H9 (cell line): ENCODE measurements around the gene SEMA4D. TPM values are rescaled to one million over a fixed set of nuclear protein-coding genes. Genes with fewer than 3 reads are reported as not detected.

ENCODE experiments used
- DNase-seq: peaks from one replicate; pipeline ENCODE4 v3.0.0-alpha.2; 2017
- H2AFZ ChIP-seq: one replicate; pipeline ENCODE4 v1.6.1; 2013; ENCODE audit warnings: mild to moderate bottlenecking, low read length, control low read depth, moderate library complexity
- H2AK5ac ChIP-seq: 2 replicates; pipeline ENCODE4 v1.6.1; 2013; ENCODE audit warnings: low read length, control low read depth, mixed read lengths; ENCODE audit not compliant: insufficient read length
- H2BK120ac ChIP-seq: one replicate; pipeline ENCODE4 v1.6.1; 2013; ENCODE audit warnings: low read depth, mild to moderate bottlenecking, low read length, control low read depth, inconsistent platforms; ENCODE audit not compliant: poor library complexity, severe bottlenecking
- H2BK12ac ChIP-seq: 2 replicates; pipeline ENCODE4 v1.6.1; 2013; ENCODE audit warnings: low read length, control low read depth, mixed read lengths, low read depth; ENCODE audit not compliant: insufficient read length
- H2BK15ac ChIP-seq: 2 replicates; pipeline ENCODE4 v1.6.1; 2013; ENCODE audit warnings: low read depth, low read length, control low read depth
- H2BK20ac ChIP-seq: one replicate; pipeline ENCODE4 v1.6.1; 2013; ENCODE audit warnings: low read depth, mild to moderate bottlenecking, low read length, control low read depth, inconsistent platforms; ENCODE audit not compliant: poor library complexity, severe bottlenecking
- H2BK5ac ChIP-seq: 2 replicates; pipeline ENCODE4 v1.6.1; 2013; ENCODE audit warnings: low read length, control low read depth, mixed read lengths; ENCODE audit not compliant: insufficient read length
- H3K14ac ChIP-seq: 2 replicates; pipeline ENCODE4 v1.6.1; 2013; ENCODE audit warnings: low read length, control low read depth; ENCODE audit not compliant: insufficient read depth
- H3K18ac ChIP-seq: 2 replicates; pipeline ENCODE4 v1.6.1; 2013; ENCODE audit warnings: low read depth, mild to moderate bottlenecking, mixed read lengths, low read length, control low read depth; ENCODE audit not compliant: insufficient read length
- H3K23ac ChIP-seq: 2 replicates; pipeline ENCODE4 v1.6.1; 2013; ENCODE audit warnings: low read length, control low read depth, mixed read lengths, low read depth; ENCODE audit not compliant: insufficient read length
- H3K23me2 ChIP-seq: 2 replicates; pipeline ENCODE4 v1.6.1; 2013; ENCODE audit warnings: low read depth, mild to moderate bottlenecking, mixed read lengths, low read length, control low read depth; ENCODE audit not compliant: insufficient read length, poor library complexity, severe bottlenecking
- H3K27ac ChIP-seq: 2 replicates; pipeline ENCODE4 v1.5.1; 2013; ENCODE audit warnings: low read length, control low read depth, mixed read lengths, low read depth; ENCODE audit not compliant: insufficient read length
- H3K27me3 ChIP-seq: 2 replicates; pipeline ENCODE4 v1.6.1; 2013; ENCODE audit warnings: low read length, control low read depth, inconsistent platforms; ENCODE audit not compliant: insufficient read depth
- H3K4ac ChIP-seq: 2 replicates; pipeline ENCODE4 v1.6.1; 2013; ENCODE audit warnings: low read depth, mild to moderate bottlenecking, control low read depth, inconsistent platforms, low read length, moderate library complexity
- H3K4me1 ChIP-seq: 2 replicates; pipeline ENCODE4 v1.6.1; 2013; ENCODE audit warnings: low read length, control low read depth, inconsistent platforms; ENCODE audit not compliant: insufficient read depth
- H3K4me2 ChIP-seq: 2 replicates; pipeline ENCODE4 v1.6.1; 2013; ENCODE audit warnings: low read length, control low read depth, mixed read lengths; ENCODE audit not compliant: insufficient read length, insufficient read depth
- H3K56ac ChIP-seq: 2 replicates; pipeline ENCODE4 v1.6.1; 2013; ENCODE audit warnings: low read depth, mild to moderate bottlenecking, mixed read lengths, low read length, control low read depth; ENCODE audit not compliant: insufficient read length
- H3K79me1 ChIP-seq: 2 replicates; pipeline ENCODE4 v1.6.1; 2013; ENCODE audit warnings: low read depth, mild to moderate bottlenecking, moderate library complexity, low read length, control low read depth, inconsistent platforms; ENCODE audit not compliant: insufficient read depth, poor library complexity, severe bottlenecking
- H3K79me2 ChIP-seq: 2 replicates; pipeline ENCODE4 v1.6.1; 2013; ENCODE audit warnings: low read length, control low read depth, inconsistent platforms; ENCODE audit not compliant: insufficient read depth
- H3K9ac ChIP-seq: 2 replicates; pipeline ENCODE4 v1.6.1; 2013; ENCODE audit warnings: low read length, control low read depth, mixed read lengths; ENCODE audit not compliant: insufficient read length; ENCODE audit errors: extremely low read depth
- H3K9me3 ChIP-seq: one replicate; pipeline ENCODE4 v1.6.1; 2013; ENCODE audit warnings: low read depth, low read length, inconsistent platforms; ENCODE audit not compliant: control insufficient read depth
- H3T11ph ChIP-seq: one replicate; pipeline ENCODE4 v1.6.1; 2013; ENCODE audit warnings: mild to moderate bottlenecking, low read length, control low read depth, inconsistent platforms
- H4K20me1 ChIP-seq: one replicate; pipeline ENCODE4 v1.6.1; 2013; ENCODE audit not compliant: control insufficient read depth, insufficient read length, insufficient read depth
- H4K5ac ChIP-seq: 2 replicates; pipeline ENCODE4 v1.6.1; 2013; ENCODE audit warnings: low read depth, mild to moderate bottlenecking, mixed read lengths, low read length, control low read depth; ENCODE audit not compliant: insufficient read length
- H4K8ac ChIP-seq: replicated peaks from 2 replicates; pipeline ENCODE4 v1.6.1; 2013; ENCODE audit warnings: low read length, control low read depth, mixed read lengths, low read depth; ENCODE audit not compliant: insufficient read length
- H4K91ac ChIP-seq: 2 replicates; pipeline ENCODE4 v1.6.1; 2013; ENCODE audit warnings: low read depth, mild to moderate bottlenecking, moderate library complexity, mixed read lengths, low read length, control low read depth; ENCODE audit not compliant: insufficient read length
- H3K27ac Mint-ChIP-seq, 3 experiments: 2 replicates in 2 of 3; 3 replicates in 1 of 3; pipeline ENCODE4 v1.8.0; 2020 to 2021; ENCODE audit warnings: mixed read lengths in 3 of 3, mild to moderate bottlenecking in 1 of 3, moderate library complexity in 1 of 3
- H3K27me3 Mint-ChIP-seq: 2 replicates; pipeline ENCODE4 v1.8.0; 2021; ENCODE audit warnings: low read depth, mild to moderate bottlenecking, moderate library complexity, mixed read lengths
- H3K36me3 Mint-ChIP-seq, 3 experiments: 2 replicates in 2 of 3; 3 replicates in 1 of 3; pipeline ENCODE4 v1.8.0; 2020 to 2021; ENCODE audit warnings: low read depth in 3 of 3, mixed read lengths in 3 of 3; ENCODE audit not compliant: insufficient read depth in 1 of 3
- H3K4me1 Mint-ChIP-seq, 2 experiments: 2 replicates each; pipeline ENCODE4 v1.8.0; 2020; ENCODE audit warnings: mixed read lengths in 2 of 2
- H3K4me3 Mint-ChIP-seq, 2 experiments: 2 replicates in 1 of 2; 3 replicates in 1 of 2; pipeline ENCODE4 v1.8.0; 2020 to 2021; ENCODE audit warnings: mild to moderate bottlenecking in 2 of 2, mixed read lengths in 2 of 2, moderate library complexity in 1 of 2
- H3K9me3 Mint-ChIP-seq, 2 experiments: 2 replicates in 1 of 2; 3 replicates in 1 of 2; pipeline ENCODE4 v1.8.0; 2020; ENCODE audit warnings: mild to moderate bottlenecking in 2 of 2, mixed read lengths in 2 of 2, moderate library complexity in 1 of 2
- WGBS: extraction: QIAGEN DNeasy Blood & Tissue Kit; methylation state at CpG from one replicate; pipeline ENCODE4 v1.1.7; 2013; ENCODE audit warnings: missing lambda C conversion rate, low lambda C conversion rate, mixed read lengths; ENCODE audit not compliant: insufficient read length; ENCODE audit errors: extremely low coverage; 5-methylcytosine and 5-hydroxymethylcytosine counted together
- total RNA-seq: library from RNA; stranded (reverse); gene quantifications from 2 replicates; pipeline ENCODE4 v1.2.1, GENCODE V29; 2021
- TF ChIP-seq, protein P1 (sequence below): fragments of 200-600 bp; sonication (generic); conservative IDR thresholded peaks from 3 replicates; pipeline ENCODE4 v1.8.0; 2021; ENCODE audit warnings: antibody characterized with exemption, mild to moderate bottlenecking

The SEMA4D gene
- total RNA-seq, 1 experiment from 2014 or later, result 47.2 TPM

DNA sequence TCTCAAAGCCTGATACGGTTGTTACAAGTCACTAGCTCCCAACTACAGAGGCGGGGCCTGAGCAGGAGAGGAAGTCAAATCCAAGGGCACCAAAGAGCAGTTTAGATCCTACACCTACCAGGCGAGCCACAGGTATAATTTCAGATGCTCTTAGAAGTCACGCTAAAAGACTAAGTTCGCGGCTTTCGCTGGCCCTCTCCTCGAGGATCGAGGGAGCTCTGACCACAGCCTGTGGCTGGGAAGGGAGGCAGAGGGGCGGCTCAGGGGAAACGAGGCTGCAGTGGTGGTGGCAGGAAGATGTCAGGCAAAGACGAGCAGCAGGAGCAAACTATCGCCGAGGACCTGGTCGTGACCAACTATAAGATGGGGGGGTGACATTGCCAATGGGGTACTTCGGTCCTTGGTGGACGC is 48.6 kb downstream of the SEMA4D start:
- DNase-seq, result no peak
- WGBS, result no CpG with 5 or more reads among the region's 17 CpGs
- Histone ChIP-seq H3K79me2 (0 out of 2 replicates have a peak, but pooled peaks cover under 1% of the 10 kb centered on the region), H2BK120ac (no peak overlapping the region), H2BK12ac (no peak overlapping the region), H4K5ac (no peak overlapping the region), H3K27ac (no peak overlapping the region), H4K8ac (no peak overlapping the region), H3K4me2 (no peak overlapping the region), H3K23me2 (no peaks in the 10 kb centered on the region), H2BK20ac (no peak overlapping the region), H4K20me1 (no peaks in the 10 kb centered on the region), H3K27me3 (no peaks in the 10 kb centered on the region), H3K9ac (no peak overlapping the region), H2AK5ac (no peak overlapping the region), H3K56ac (no peak overlapping the region), H3T11ph (no peak overlapping the region), H3K23ac (no peak overlapping the region), H2AFZ (no peak overlapping the region), H3K79me1 (no peaks in the 10 kb centered on the region), H2BK5ac (no peak overlapping the region), H3K14ac (no peak overlapping the region), H4K91ac (no peak overlapping the region), H3K9me3 (no peaks in the 10 kb centered on the region), H2BK15ac (no peak overlapping the region), H3K18ac (no peak overlapping the region), H3K4ac (no peak overlapping the region), H3K4me1 (no peaks in the 10 kb centered on the region)
- H3K36me3 Mint-ChIP-seq, result peaks cover 13 to 32% (median 26%) of the 10 kb centered on the region in 3 experiments
- peaks cover 12 to 15% of the 10 kb centered on the region in 2 experiments; a peak in 3 of 4 replicates for H3K4me1 Mint-ChIP-seq
- TF ChIP-seq, protein P1, sequence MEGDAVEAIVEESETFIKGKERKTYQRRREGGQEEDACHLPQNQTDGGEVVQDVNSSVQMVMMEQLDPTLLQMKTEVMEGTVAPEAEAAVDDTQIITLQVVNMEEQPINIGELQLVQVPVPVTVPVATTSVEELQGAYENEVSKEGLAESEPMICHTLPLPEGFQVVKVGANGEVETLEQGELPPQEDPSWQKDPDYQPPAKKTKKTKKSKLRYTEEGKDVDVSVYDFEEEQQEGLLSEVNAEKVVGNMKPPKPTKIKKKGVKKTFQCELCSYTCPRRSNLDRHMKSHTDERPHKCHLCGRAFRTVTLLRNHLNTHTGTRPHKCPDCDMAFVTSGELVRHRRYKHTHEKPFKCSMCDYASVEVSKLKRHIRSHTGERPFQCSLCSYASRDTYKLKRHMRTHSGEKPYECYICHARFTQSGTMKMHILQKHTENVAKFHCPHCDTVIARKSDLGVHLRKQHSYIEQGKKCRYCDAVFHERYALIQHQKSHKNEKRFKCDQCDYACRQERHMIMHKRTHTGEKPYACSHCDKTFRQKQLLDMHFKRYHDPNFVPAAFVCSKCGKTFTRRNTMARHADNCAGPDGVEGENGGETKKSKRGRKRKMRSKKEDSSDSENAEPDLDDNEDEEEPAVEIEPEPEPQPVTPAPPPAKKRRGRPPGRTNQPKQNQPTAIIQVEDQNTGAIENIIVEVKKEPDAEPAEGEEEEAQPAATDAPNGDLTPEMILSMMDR, result no peak
- no peaks in the 10 kb centered on the region for H3K27me3 Mint-ChIP-seq
- H3K27ac Mint-ChIP-seq, result peak overlapping the region in 2 of 3 experiments; percentile 88 to 95; a peak in 6 of 7 replicates
- H3K9me3 Mint-ChIP-seq, result no peaks in the 10 kb centered on the region
- H3K4me3 Mint-ChIP-seq, result no peak overlapping the region
